ENCODE measurements around the gene SELENOT. TPM values are rescaled to one million over a fixed set of nuclear protein-coding genes. Genes with fewer than 3 reads are reported as not detected.

Gene SELENOT
- total RNA-seq, 1 donor from 2014 or later = 73.6 TPM

DNA sequence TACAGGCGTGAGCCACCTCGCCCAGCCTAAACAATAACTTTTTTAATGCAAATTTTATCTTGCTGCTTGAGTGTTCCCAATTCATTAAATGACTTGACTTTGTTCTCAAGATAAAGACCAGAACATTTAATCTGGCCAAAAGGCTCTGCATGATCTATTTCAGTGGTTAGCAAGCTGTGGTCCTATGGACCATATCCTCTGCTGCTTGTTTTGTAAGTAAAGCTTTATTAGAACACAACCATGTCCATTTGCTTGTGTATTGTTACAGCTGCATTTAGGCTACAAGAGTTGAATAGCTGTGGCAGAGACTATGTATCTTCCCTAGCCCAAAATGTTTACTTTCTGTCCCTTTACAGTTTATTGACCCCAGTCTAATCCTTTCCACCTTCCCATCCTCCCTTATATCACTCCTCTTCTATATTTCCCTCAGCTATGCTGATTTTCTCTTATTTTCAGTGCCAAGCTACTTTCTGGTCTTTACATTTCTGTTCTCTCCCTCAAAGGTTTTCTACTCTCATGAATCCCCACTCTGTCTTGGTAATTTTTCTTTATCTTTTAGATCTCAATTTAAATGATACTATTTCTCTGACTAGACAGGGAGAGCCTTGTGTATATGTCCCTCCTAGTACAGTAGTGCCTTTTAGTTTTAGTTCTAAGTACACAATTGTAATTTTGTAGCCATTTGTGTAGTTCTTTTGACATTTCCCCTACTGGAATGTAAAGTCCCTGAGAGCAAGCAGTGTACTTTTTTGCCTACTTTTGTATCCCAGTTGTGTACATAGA lies 23.2 kb downstream of the SELENOT start:
- DNase-seq (ENCODE audit: low spot score) = no peak
- H3K4me1 Mint-ChIP-seq (ENCODE audit: unreplicated experiment) = no peaks in the 10 kb centered on the region
- H3K4me3 Mint-ChIP-seq (ENCODE audit: unreplicated experiment) = no peak overlapping the region
- no peak overlapping the region for H3K27ac Mint-ChIP-seq (ENCODE audit: unreplicated experiment)
- peaks cover 2% of the 10 kb centered on the region for H3K27me3 Mint-ChIP-seq (ENCODE audit: unreplicated experiment)
- TF ChIP-seq, protein P1, sequence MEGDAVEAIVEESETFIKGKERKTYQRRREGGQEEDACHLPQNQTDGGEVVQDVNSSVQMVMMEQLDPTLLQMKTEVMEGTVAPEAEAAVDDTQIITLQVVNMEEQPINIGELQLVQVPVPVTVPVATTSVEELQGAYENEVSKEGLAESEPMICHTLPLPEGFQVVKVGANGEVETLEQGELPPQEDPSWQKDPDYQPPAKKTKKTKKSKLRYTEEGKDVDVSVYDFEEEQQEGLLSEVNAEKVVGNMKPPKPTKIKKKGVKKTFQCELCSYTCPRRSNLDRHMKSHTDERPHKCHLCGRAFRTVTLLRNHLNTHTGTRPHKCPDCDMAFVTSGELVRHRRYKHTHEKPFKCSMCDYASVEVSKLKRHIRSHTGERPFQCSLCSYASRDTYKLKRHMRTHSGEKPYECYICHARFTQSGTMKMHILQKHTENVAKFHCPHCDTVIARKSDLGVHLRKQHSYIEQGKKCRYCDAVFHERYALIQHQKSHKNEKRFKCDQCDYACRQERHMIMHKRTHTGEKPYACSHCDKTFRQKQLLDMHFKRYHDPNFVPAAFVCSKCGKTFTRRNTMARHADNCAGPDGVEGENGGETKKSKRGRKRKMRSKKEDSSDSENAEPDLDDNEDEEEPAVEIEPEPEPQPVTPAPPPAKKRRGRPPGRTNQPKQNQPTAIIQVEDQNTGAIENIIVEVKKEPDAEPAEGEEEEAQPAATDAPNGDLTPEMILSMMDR (IDR thresholded peaks at IDR 0.05; ENCODE audit: unreplicated experiment) = no peak
- H3K9me3 Mint-ChIP-seq (ENCODE audit: unreplicated experiment) = no peaks in the 10 kb centered on the region
- H3K36me3 Mint-ChIP-seq (ENCODE audit: low read depth, unreplicated experiment) = peaks cover 6% of the 10 kb centered on the region

DNA sequence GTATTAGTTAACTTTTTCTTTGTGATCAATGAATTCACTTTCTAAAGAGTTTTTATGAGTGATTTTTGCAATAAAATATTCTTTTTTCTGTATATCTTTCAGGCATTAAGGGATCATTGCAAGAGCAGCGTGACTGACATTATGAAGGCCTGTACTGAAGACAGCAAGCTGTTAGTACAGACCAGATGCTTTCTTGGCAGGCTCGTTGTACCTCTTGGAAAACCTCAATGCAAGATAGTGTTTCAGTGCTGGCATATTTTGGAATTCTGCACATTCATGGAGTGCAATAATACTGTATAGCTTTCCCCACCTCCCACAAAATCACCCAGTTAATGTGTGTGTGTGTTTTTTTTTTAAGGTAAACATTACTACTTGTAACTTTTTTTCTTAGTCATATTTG lies 24.4 kb downstream of the SELENOT start:
- H3K9me3 Mint-ChIP-seq (ENCODE audit: unreplicated experiment) = no peaks in the 10 kb centered on the region
- no peaks in the 10 kb centered on the region for H3K4me1 Mint-ChIP-seq (ENCODE audit: unreplicated experiment)
- H3K4me3 Mint-ChIP-seq (ENCODE audit: unreplicated experiment) = no peak overlapping the region
- H3K27me3 Mint-ChIP-seq (ENCODE audit: unreplicated experiment) = peaks cover 2% of the 10 kb centered on the region
- H3K27ac Mint-ChIP-seq (ENCODE audit: unreplicated experiment) = no peak overlapping the region
- TF ChIP-seq, protein P1 (IDR thresholded peaks at IDR 0.05; ENCODE audit: unreplicated experiment) = no peak
- peaks cover 6% of the 10 kb centered on the region for H3K36me3 Mint-ChIP-seq (ENCODE audit: low read depth, unreplicated experiment)
- DNase-seq (ENCODE audit: low spot score) = no peak

DNA sequence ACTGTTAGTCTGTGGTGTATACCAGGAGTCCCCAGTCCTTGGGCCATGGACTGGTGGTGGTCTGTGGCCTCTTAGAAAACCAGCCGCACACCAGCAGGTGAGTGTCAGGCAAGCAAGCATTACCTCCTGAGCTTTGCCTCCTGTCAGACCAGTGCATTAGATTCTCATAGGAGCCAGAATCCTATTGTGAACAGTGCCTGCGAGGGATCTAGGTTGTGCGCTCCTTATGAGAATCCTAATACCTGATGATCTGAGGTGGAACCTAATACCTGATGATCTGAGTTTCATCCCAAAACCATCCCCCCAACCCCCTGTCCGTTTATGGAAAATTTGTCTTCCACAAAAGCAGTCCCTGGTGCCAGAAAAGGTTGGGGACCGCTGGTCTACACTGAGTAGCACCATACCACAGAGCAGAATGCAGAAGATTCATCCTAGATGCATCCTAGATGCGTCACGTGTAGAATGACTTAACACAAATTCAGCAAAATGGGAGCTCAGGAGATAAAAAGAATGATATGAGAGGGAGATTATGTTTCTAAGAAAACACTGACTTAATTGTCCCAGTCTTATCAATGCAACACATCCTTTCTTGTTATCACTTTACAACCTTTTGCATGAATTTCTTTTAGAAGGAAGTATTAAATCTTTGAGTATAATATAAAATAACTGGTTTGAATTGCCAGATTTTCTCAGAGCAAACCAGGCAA lies 28.5 kb downstream of the SELENOT start:
- no peak overlapping the region for H3K27ac Mint-ChIP-seq (ENCODE audit: unreplicated experiment)

DNA sequence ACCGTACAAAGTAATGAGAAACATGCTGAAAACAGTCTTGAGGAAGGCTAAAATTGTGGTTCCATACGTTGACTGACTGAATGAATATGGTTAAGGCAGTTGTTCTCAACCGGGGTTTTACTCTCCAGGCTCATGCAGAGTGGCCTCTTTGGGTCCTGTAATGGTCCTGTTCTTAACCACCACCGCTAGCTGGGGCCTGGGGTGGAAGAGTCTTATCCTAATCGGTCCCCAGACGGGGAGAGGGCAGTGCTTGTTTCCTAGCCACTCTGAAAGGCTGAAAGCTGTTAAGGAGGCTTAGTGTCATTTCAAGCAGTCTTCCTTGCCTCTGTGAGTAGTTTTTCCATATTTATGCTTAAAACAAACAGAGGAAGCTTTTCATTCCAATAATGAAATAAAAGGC lies 32.0 kb downstream of the SELENOT start:
- peak overlapping the region; percentile 61 for H3K27ac Mint-ChIP-seq (ENCODE audit: unreplicated experiment)
- H3K27me3 Mint-ChIP-seq (ENCODE audit: unreplicated experiment) = peaks cover 2% of the 10 kb centered on the region
- peaks cover 14% of the 10 kb centered on the region for H3K4me1 Mint-ChIP-seq (ENCODE audit: unreplicated experiment)
- no peaks in the 10 kb centered on the region for H3K36me3 Mint-ChIP-seq (ENCODE audit: low read depth, unreplicated experiment)
- TF ChIP-seq, protein P1 (IDR thresholded peaks at IDR 0.05; ENCODE audit: unreplicated experiment) = no peak
- no peak for DNase-seq (ENCODE audit: low spot score)
- no peak overlapping the region for H3K4me3 Mint-ChIP-seq (ENCODE audit: unreplicated experiment)
- H3K9me3 Mint-ChIP-seq (ENCODE audit: unreplicated experiment) = no peaks in the 10 kb centered on the region

More for the DNA sequence above, 28.5 kb downstream of the SELENOT start:
- TF ChIP-seq, protein P1 (IDR thresholded peaks at IDR 0.05; ENCODE audit: unreplicated experiment) = no peak
- H3K4me3 Mint-ChIP-seq (ENCODE audit: unreplicated experiment) = no peak overlapping the region
- no peak for DNase-seq (ENCODE audit: low spot score)
- H3K36me3 Mint-ChIP-seq (ENCODE audit: low read depth, unreplicated experiment) = peaks cover under 1% of the 10 kb centered on the region
- no peaks in the 10 kb centered on the region for H3K27me3 Mint-ChIP-seq (ENCODE audit: unreplicated experiment)
- peaks cover 14% of the 10 kb centered on the region for H3K4me1 Mint-ChIP-seq (ENCODE audit: unreplicated experiment)
- no peaks in the 10 kb centered on the region for H3K9me3 Mint-ChIP-seq (ENCODE audit: unreplicated experiment)

DNA sequence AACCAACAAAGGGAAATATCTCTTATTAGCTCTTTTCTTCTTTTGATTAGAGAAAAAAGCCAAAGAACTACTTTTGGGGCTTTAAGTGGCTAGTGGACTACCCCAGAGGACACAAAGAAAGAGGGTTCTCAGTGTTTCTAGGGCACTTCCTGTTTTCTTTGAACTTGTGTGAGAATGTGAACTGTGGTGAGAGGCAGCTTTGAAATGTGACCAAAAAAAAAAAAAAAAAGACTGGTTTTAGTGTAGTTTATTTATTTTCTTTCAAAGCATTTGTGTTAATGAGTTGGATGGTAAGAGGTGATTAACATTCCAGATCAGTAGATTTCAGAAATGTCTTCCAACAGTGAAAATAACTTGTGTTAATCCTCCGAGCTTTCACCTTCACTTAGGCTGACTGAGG lies 32.4 kb downstream of the SELENOT start:
- no peak for DNase-seq (ENCODE audit: low spot score)
- Mint-ChIP-seq H3K4me3 (ENCODE audit: unreplicated experiment) (no peak overlapping the region), H3K9me3 (ENCODE audit: unreplicated experiment) (no peaks in the 10 kb centered on the region), H3K4me1 (ENCODE audit: unreplicated experiment) (peaks cover 14% of the 10 kb centered on the region), H3K27me3 (ENCODE audit: unreplicated experiment) (peaks cover 2% of the 10 kb centered on the region), H3K36me3 (ENCODE audit: low read depth, unreplicated experiment) (no peaks in the 10 kb centered on the region), H3K27ac (ENCODE audit: unreplicated experiment) (peak overlapping the region; percentile 61)
- TF ChIP-seq, protein P1 (IDR thresholded peaks at IDR 0.05; ENCODE audit: unreplicated experiment) = no peak

Data from endothelial cell (in vitro differentiated cells).